Colon (tissue), 2 donors: ENCODE data around the gene EEF1AKMT2.
"Not testable (repeated sequence)": the region's sequence is repeated elsewhere in the genome, so short reads cannot be mapped to it uniquely, and the experiment has no call there.

Experiments
- FAIRE-seq: peaks from 2 replicates; lab custom pipeline; 2012; peaks lifted over from hg19 to GRCh38; lab: Jason Lieb, UNC
- donor health status: control.
- donor health status: control.

EEF1AKMT2 gene

GRCh38 chr10:124791547-124792348, at the start of gene EEF1AKMT2:
EEF1AKMT2 (minus strand) TSS chr10:124791887; CDS start chr10:124791833, 54 bp downstream.
- no peak for FAIRE-seq

- FAIRE-seq: no peak
These were observed 46.0 kb upstream of the EEF1AKMT2 start for GRCh38 chr10:124837687-124838086.

GRCh38 chr10:124831116-124831515, 39.4 kb upstream of the EEF1AKMT2 start:
- FAIRE-seq: no peak

- FAIRE-seq: no peak
These were observed 38.8 kb upstream of the EEF1AKMT2 start for GRCh38 chr10:124830445-124830844.

GRCh38 chr10:124829447-124830115, 37.9 kb upstream of the EEF1AKMT2 start:
- FAIRE-seq: no peak

- peak; percentile 28 for FAIRE-seq
These were observed 35.8 kb upstream of the EEF1AKMT2 start for GRCh38 chr10:124827474-124827873.

GRCh38 chr10:124826262-124826661, 34.6 kb upstream of the EEF1AKMT2 start:
- no peak for FAIRE-seq

- no peak for FAIRE-seq
These were observed 34.0 kb upstream of the EEF1AKMT2 start for GRCh38 chr10:124825702-124826101.

- FAIRE-seq: not testable (repeated sequence)
These were observed 33.2 kb upstream of the EEF1AKMT2 start for GRCh38 chr10:124824932-124825331.

GRCh38 chr10:124824507-124824906, 32.8 kb upstream of the EEF1AKMT2 start:
- FAIRE-seq: no peak

GRCh38 chr10:124821520-124821919, 29.8 kb upstream of the EEF1AKMT2 start:
- no peak for FAIRE-seq

GRCh38 chr10:124820121-124820520, 28.4 kb upstream of the EEF1AKMT2 start:
- FAIRE-seq: no peak

- no peak for FAIRE-seq
These were observed 10.6 kb upstream of the EEF1AKMT2 start for GRCh38 chr10:124802313-124802675.

GRCh38 chr10:124799211-124799610, 7.5 kb upstream of the EEF1AKMT2 start:
- no peak for FAIRE-seq

GRCh38 chr10:124798781-124799180, 7.1 kb upstream of the EEF1AKMT2 start:
- no peak for FAIRE-seq

GRCh38 chr10:124798364-124798763, 6.7 kb upstream of the EEF1AKMT2 start:
- FAIRE-seq: no peak

- no peak for FAIRE-seq
These were observed 1.3 kb upstream of the EEF1AKMT2 start for GRCh38 chr10:124792998-124793352.

- FAIRE-seq: not testable (repeated sequence)
These were observed 8.8 kb downstream of the EEF1AKMT2 start for GRCh38 chr10:124782900-124783299.

GRCh38 chr10:124768791-124769190, 22.9 kb downstream of the EEF1AKMT2 start:
- FAIRE-seq: no peak

GRCh38 chr10:124765256-124765655, 26.4 kb downstream of the EEF1AKMT2 start:
- no peak for FAIRE-seq

- FAIRE-seq: no peak
These were observed 28.4 kb downstream of the EEF1AKMT2 start for GRCh38 chr10:124763267-124763666.

GRCh38 chr10:124762281-124762680, 29.4 kb downstream of the EEF1AKMT2 start:
- FAIRE-seq: no peak

- no peak for FAIRE-seq
These were observed 35.4 kb downstream of the EEF1AKMT2 start for GRCh38 chr10:124756156-124756903.
